Measurements from ENCODE around the gene USP10. TPM values are rescaled to one million over a fixed set of nuclear protein-coding genes. Genes with fewer than 3 reads are reported as not detected.

The USP10 gene
- total RNA-seq, 1 experiment from 2014 or later = 203 TPM

- Histone ChIP-seq H4K91ac (ENCODE audit: insufficient read length, low read depth, low read length) (no peak overlapping the region), H3K9ac (ENCODE audit: extremely low read depth, insufficient read length, low read length) (no peak overlapping the region), H3K27me3 (ENCODE audit: insufficient read depth, low read length) (no peaks in the 10 kb centered on the region), H3K4me1 (ENCODE audit: insufficient read depth, low read length) (no peaks in the 10 kb centered on the region), H2BK20ac (ENCODE audit: low read depth, low read length, poor library complexity, severe bottlenecking) (no peak overlapping the region), H3K9me3 (ENCODE audit: control insufficient read depth, low read depth, low read length) (no peaks in the 10 kb centered on the region), H2BK12ac (ENCODE audit: insufficient read length, low read depth, low read length) (no peak overlapping the region), H3K23ac (ENCODE audit: insufficient read length, low read depth, low read length) (no peak overlapping the region), H3K79me1 (ENCODE audit: insufficient read depth, low read depth, low read length, poor library complexity, severe bottlenecking) (no peaks in the 10 kb centered on the region), H4K20me1 (ENCODE audit: control insufficient read depth, insufficient read depth, insufficient read length) (no peaks in the 10 kb centered on the region), H3K14ac (ENCODE audit: insufficient read depth, low read length) (no peak overlapping the region), H3K79me2 (ENCODE audit: insufficient read depth, low read length) (no peaks in the 10 kb centered on the region), H2AK5ac (ENCODE audit: insufficient read length, low read length) (no peak overlapping the region), H3K4ac (ENCODE audit: low read depth, low read length) (no peak overlapping the region), H2BK15ac (ENCODE audit: low read depth, low read length) (no peak overlapping the region), H3K27ac (ENCODE audit: insufficient read length, low read depth, low read length) (no peak overlapping the region), H3K18ac (ENCODE audit: insufficient read length, low read depth, low read length) (no peak overlapping the region), H4K8ac (replicated peaks; ENCODE audit: insufficient read length, low read depth, low read length) (no peak overlapping the region), H2BK120ac (ENCODE audit: low read depth, low read length, poor library complexity, severe bottlenecking) (no peak overlapping the region), H3K4me2 (ENCODE audit: insufficient read depth, insufficient read length, low read length) (no peak overlapping the region), H3K56ac (ENCODE audit: insufficient read length, low read depth, low read length) (no peak overlapping the region), H4K5ac (ENCODE audit: insufficient read length, low read depth, low read length) (no peak overlapping the region), H3T11ph (ENCODE audit: low read length) (no peak overlapping the region), H2AFZ (ENCODE audit: low read length) (no peak overlapping the region), H3K23me2 (ENCODE audit: insufficient read length, low read depth, low read length, poor library complexity, severe bottlenecking) (no peaks in the 10 kb centered on the region), H2BK5ac (ENCODE audit: insufficient read length, low read length) (no peak overlapping the region)
- no peak for DNase-seq
- H3K27me3 Mint-ChIP-seq (ENCODE audit: low read depth) = peaks cover 28% of the 10 kb centered on the region
- H3K9me3 Mint-ChIP-seq = peaks cover 3 to 6% of the 10 kb centered on the region in 2 experiments; a peak in 3 of 5 replicates
- no peak for TF ChIP-seq CTCF (conservative IDR thresholded peaks at IDR 0.05)
- H3K27ac Mint-ChIP-seq = no peak overlapping the region; a peak in 1 of 7 replicates
- peaks cover 6% of the 10 kb centered on the region in 2 experiments for H3K4me1 Mint-ChIP-seq
- H3K36me3 Mint-ChIP-seq (ENCODE audit: insufficient read depth in 1 of 3, low read depth in 3 of 3) = peaks cover 0 to 3% (median 0%) of the 10 kb centered on the region in 3 experiments; a peak in 1 of 7 replicates
- WGBS (ENCODE audit: extremely low coverage, insufficient read length, low lambda C conversion rate) = no CpG with 5 or more reads among the region's 7 CpGs
- H3K4me3 Mint-ChIP-seq = no peak overlapping the region
Measured at GRCh38 chr16:84807776-84808175, 108.0 kb downstream of the USP10 start.

All from H9 (cell line).